HG02798 (cell line): Measurements from ENCODE around the gene C16orf96.

ENCODE experiments used
- ATAC-seq: cut with Tn5 transposase; IDR thresholded peaks from one replicate; pipeline ENCODE4 v1.9.1; 2021; ENCODE audit warnings: mild to moderate bottlenecking; ENCODE audit not compliant: unreplicated experiment, poor library complexity

Gene C16orf96

GRCh38 chr16:4594433-4595410, 38.6 kb downstream of the C16orf96 start:
- no peak for ATAC-seq

- ATAC-seq = no peak
Measured at GRCh38 chr16:4597174-4597573, 41.0 kb downstream of the C16orf96 start.

- ATAC-seq = no peak
Measured at GRCh38 chr16:4599037-4599436, 42.9 kb downstream of the C16orf96 start.

- no peak for ATAC-seq
Measured at GRCh38 chr16:4599545-4599944, 43.4 kb downstream of the C16orf96 start.

- no peak for ATAC-seq
Measured at GRCh38 chr16:4601036-4601863, 45.1 kb downstream of the C16orf96 start.

- no peak for ATAC-seq
Measured at GRCh38 chr16:4601864-4602186, 45.7 kb downstream of the C16orf96 start.

- no peak for ATAC-seq
Measured at GRCh38 chr16:4602331-4602730, 46.2 kb downstream of the C16orf96 start.

- no peak for ATAC-seq
Measured at GRCh38 chr16:4603624-4604170, 47.6 kb downstream of the C16orf96 start.

- no peak for ATAC-seq
Measured at GRCh38 chr16:4604401-4604800, 48.3 kb downstream of the C16orf96 start.

- no peak for ATAC-seq
Measured at GRCh38 chr16:4606354-4606753, 50.2 kb downstream of the C16orf96 start.

GRCh38 chr16:4607841-4608703, 51.9 kb downstream of the C16orf96 start:
- ATAC-seq = no peak

- no peak for ATAC-seq
Measured at GRCh38 chr16:4608704-4608980, 52.5 kb downstream of the C16orf96 start.

GRCh38 chr16:4609200-4610010, 53.3 kb downstream of the C16orf96 start:
- ATAC-seq = no peak

- no peak for ATAC-seq
Measured at GRCh38 chr16:4610011-4611005, 54.2 kb downstream of the C16orf96 start.

- ATAC-seq = no peak
Measured at GRCh38 chr16:4611337-4612021, 55.3 kb downstream of the C16orf96 start.

- no peak for ATAC-seq
Measured at GRCh38 chr16:4612474-4612931, 56.4 kb downstream of the C16orf96 start.

- ATAC-seq = no peak
Measured at GRCh38 chr16:4612977-4613635, 57.0 kb downstream of the C16orf96 start.
